Urothelium cell line (cell line): ENCODE data around the gene ONECUT1.

ENCODE experiments used
- DNase-seq: peaks from one replicate; pipeline ENCODE4 v3.0.0; 2011; ENCODE audit warnings: low spot score, mixed read lengths
- FAIRE-seq: peaks from 2 replicates; lab custom pipeline; 2011; peaks lifted over from hg19 to GRCh38; lab: Jason Lieb, UNC

ONECUT1 gene

GRCh38 chr15:52797625-52798501 lies 7.7 kb upstream of the ONECUT1 start:
- FAIRE-seq: no peak
- DNase-seq: no peak

- FAIRE-seq (no peak), DNase-seq (no peak)
Measured at GRCh38 chr15:52796753-52797520, 6.8 kb upstream of the ONECUT1 start.

GRCh38 chr15:52796228-52796521 lies 6.0 kb upstream of the ONECUT1 start:
- no peak for DNase-seq
- FAIRE-seq: no peak

GRCh38 chr15:52795464-52796227 lies 5.5 kb upstream of the ONECUT1 start:
- DNase-seq (no peak), FAIRE-seq (no peak)

- no peak for FAIRE-seq
- no peak for DNase-seq
Measured at GRCh38 chr15:52794665-52795463, 4.7 kb upstream of the ONECUT1 start.

- FAIRE-seq: no peak
- no peak for DNase-seq
Measured at GRCh38 chr15:52791776-52792175, 1.6 kb upstream of the ONECUT1 start.

- no peak for DNase-seq
- FAIRE-seq: no peak
Measured at GRCh38 chr15:52790941-52791751, 1.0 kb upstream of the ONECUT1 start.

- DNase-seq: no peak
- FAIRE-seq: no peak
Measured at GRCh38 chr15:52789601-52790168, 451 bp downstream of the ONECUT1 start.

GRCh38 chr15:52789008-52789600 lies 1.0 kb downstream of the ONECUT1 start:
- FAIRE-seq: no peak
- no peak for DNase-seq

GRCh38 chr15:52788099-52788986 lies 1.8 kb downstream of the ONECUT1 start:
- DNase-seq (no peak), FAIRE-seq (no peak)

- FAIRE-seq: no peak
- no peak for DNase-seq
Measured at GRCh38 chr15:52787549-52788098, 2.5 kb downstream of the ONECUT1 start.

- FAIRE-seq: no peak
- DNase-seq: no peak
Measured at GRCh38 chr15:52787123-52787503, 3.0 kb downstream of the ONECUT1 start.

GRCh38 chr15:52786436-52787122 lies 3.6 kb downstream of the ONECUT1 start:
- no peak for DNase-seq
- FAIRE-seq: no peak

- DNase-seq: no peak
- FAIRE-seq: no peak
Measured at GRCh38 chr15:52785672-52786406, 4.3 kb downstream of the ONECUT1 start.

GRCh38 chr15:52784799-52785671 lies 5.1 kb downstream of the ONECUT1 start:
- DNase-seq: no peak
- no peak for FAIRE-seq
